HCT116 (cell line): ENCODE results near the gene UCHL5. TPM values are rescaled to one million over a fixed set of nuclear protein-coding genes. Genes with fewer than 3 reads are reported as not detected.

Experiments
- ATAC-seq: fragments of 200-7000 bp; cut with Tn5 transposase; 2 replicates; pipeline ENCODE4 v1.9.1; 2020; ENCODE audit warnings: mild to moderate bottlenecking, moderate library complexity
- BruUV-seq: library from RNA; stranded (reverse); fragments of 400-500 nt; replicated peaks from 2 replicates; lab custom pipeline; 2021; lab: Mats Ljungman, UMichigan
- CTCF ChIA-PET: fragments of 300-600 bp; sonication (Branson Sonifier 250); formaldehyde crosslinking; loops from one replicate; lab custom pipeline; 2021; ENCODE audit warnings: antibody characterized with exemption; lab: Charles Lee
- POLR2A ChIA-PET: fragments of 300-600, 350-600 bp; sonication (Branson Sonifier 250); formaldehyde crosslinking; loops from one replicate; lab custom pipeline; 2021; ENCODE audit warnings: antibody characterized with exemption; lab: Charles Lee
- RAD21 ChIA-PET, 2 experiments: fragments of 300-600 bp; sonication (Branson Sonifier 250); formaldehyde crosslinking; loops; one replicate each; lab custom pipeline; 2023; ENCODE audit warnings: low total read pairs in 2 of 2; ENCODE audit not compliant: uncharacterized antibody in 2 of 2, unreplicated experiment in 2 of 2, low non-redundant PET in 1 of 2; lab: Charles Lee
- DNase-seq: peaks from one replicate; pipeline ENCODE4 v3.0.0-alpha.2; 2010; ENCODE audit warnings: low read depth, low spot score
- H2AFZ ChIP-seq: fragments of 200-600 bp; shearing (Covaris generic), sonication (generic); 2 replicates; pipeline ENCODE4 v1.6.1; 2017; ENCODE audit warnings: low read depth, mixed run types, mixed read lengths, antibody characterized with exemption, low read length; ENCODE audit not compliant: poor library complexity, severe bottlenecking
- H3K27ac ChIP-seq: 2 replicates; pipeline ENCODE4 v1.5.1; 2012; ENCODE audit warnings: low read depth, low read length
- H3K27me3 ChIP-seq: fragments of 200-600 bp; sonication (generic); 2 replicates; pipeline ENCODE4 v1.6.1; 2016; ENCODE audit warnings: mixed run types, low read length, mixed read lengths; ENCODE audit not compliant: insufficient read depth
- H3K36me3 ChIP-seq, 2 experiments: fragments of 200-500 bp in 1 of 2; fragments of 200-600 bp in 1 of 2; sonication (Bioruptor generic) in 1 of 2; sonication (generic) in 1 of 2; 2 replicates each; pipeline versions ENCODE4 v1.5.1 to v1.6.1; 2014 to 2016; ENCODE audit warnings: low read length in 2 of 2, inconsistent platforms in 1 of 2, mixed read lengths in 1 of 2, mixed run types in 1 of 2; ENCODE audit not compliant: insufficient read depth in 2 of 2, control insufficient read depth in 1 of 2
- H3K4me1 ChIP-seq, 2 experiments: fragments of 200-600 bp in 1 of 2; sonication (generic) in 1 of 2; 2 replicates each; pipeline versions ENCODE4 v1.5.1 to v1.6.1; 2012 to 2017; ENCODE audit warnings: low read length in 2 of 2, inconsistent platforms in 1 of 2, mild to moderate bottlenecking in 1 of 2, mixed read lengths in 1 of 2, mixed run types in 1 of 2, moderate library complexity in 1 of 2; ENCODE audit not compliant: insufficient read depth in 2 of 2, control insufficient read depth in 1 of 2
- H3K4me2 ChIP-seq: fragments of 200-600 bp; sonication (generic); 2 replicates; pipeline ENCODE4 v1.6.1; 2017; ENCODE audit warnings: mixed run types, low read length, mixed read lengths
- H3K4me3 ChIP-seq, 2 experiments: fragments of 200-600 bp in 1 of 2; sonication (generic) in 1 of 2; replicated peaks in 1 of 2; 2 replicates each; pipeline ENCODE4 v1.5.1; 2011 to 2016; ENCODE audit warnings: low read length in 2 of 2, control low read depth in 1 of 2, low read depth in 1 of 2, mild to moderate bottlenecking in 1 of 2, mixed read lengths in 1 of 2, mixed run types in 1 of 2
- H3K79me2 ChIP-seq: fragments of 200-600 bp; sonication (generic); 2 replicates; pipeline ENCODE4 v1.6.1; 2017; ENCODE audit warnings: mild to moderate bottlenecking, mixed run types, low read length, moderate library complexity, mixed read lengths; ENCODE audit not compliant: insufficient read depth
- H3K9ac ChIP-seq: fragments of 200-600 bp; sonication (generic); 2 replicates; pipeline ENCODE4 v1.6.1; 2016; ENCODE audit warnings: low read length, mixed read lengths
- H3K9me2 ChIP-seq: fragments of 200-600 bp; sonication (generic), shearing (Covaris generic); 2 replicates; pipeline ENCODE4 v1.6.1; 2017; ENCODE audit warnings: mixed run types, mild to moderate bottlenecking, moderate library complexity; ENCODE audit not compliant: insufficient read depth
- H3K9me3 ChIP-seq, 2 experiments: fragments of 200-500 bp in 1 of 2; fragments of 200-600 bp in 1 of 2; sonication (Bioruptor generic) in 1 of 2; sonication (generic) in 1 of 2; 2 replicates each; pipeline ENCODE4 v1.6.1; 2014 to 2017; ENCODE audit warnings: low read length in 2 of 2, mixed read lengths in 2 of 2, inconsistent platforms in 1 of 2, low read depth in 1 of 2, mild to moderate bottlenecking in 1 of 2, mixed run types in 1 of 2, moderate library complexity in 1 of 2; ENCODE audit not compliant: control insufficient read depth in 1 of 2, insufficient read depth in 1 of 2
- H4K20me1 ChIP-seq: fragments of 200-600 bp; sonication (generic), shearing (Covaris generic); 2 replicates; pipeline ENCODE4 v1.6.1; 2017; ENCODE audit warnings: mixed run types, mild to moderate bottlenecking, moderate library complexity; ENCODE audit not compliant: insufficient read depth
- CBX3 ChIP-seq: IDR thresholded peaks from 2 replicates; pipeline ENCODE4 v1.6.1; 2012; ENCODE audit warnings: low read depth
- CEBPB ChIP-seq: IDR thresholded peaks from 2 replicates; pipeline ENCODE4 v1.6.1; 2012; ENCODE audit warnings: low read depth
- EGR1 ChIP-seq: IDR thresholded peaks from 2 replicates; pipeline ENCODE4 v1.6.1; 2012; ENCODE audit warnings: low read depth
- ELF1 ChIP-seq: IDR thresholded peaks from 2 replicates; pipeline ENCODE4 v1.6.1; 2012; ENCODE audit warnings: low read depth, borderline replicate concordance
- EZH2 ChIP-seq: fragments of 200-600 bp; sonication (generic); IDR thresholded peaks from 2 replicates; pipeline ENCODE4 v1.6.1; 2017; ENCODE audit warnings: antibody characterized with exemption, mixed run types
- FOSL1 ChIP-seq: IDR thresholded peaks from 2 replicates; pipeline ENCODE4 v1.6.1; 2012; ENCODE audit warnings: low read depth
- JUND ChIP-seq: IDR thresholded peaks from 2 replicates; pipeline ENCODE4 v1.6.1; 2012
- POLR2AphosphoS5 ChIP-seq: IDR thresholded peaks from 2 replicates; pipeline ENCODE4 v1.6.1; 2011; ENCODE audit warnings: mild to moderate bottlenecking, low read depth, low read length, moderate library complexity
- RAD21 ChIP-seq: IDR thresholded peaks from 2 replicates; pipeline ENCODE4 v1.6.1; 2012; ENCODE audit warnings: low read depth, mild to moderate bottlenecking
- REST ChIP-seq: IDR thresholded peaks from 2 replicates; pipeline ENCODE4 v1.6.1; 2012; ENCODE audit warnings: low read depth
- SRF ChIP-seq: IDR thresholded peaks from 2 replicates; pipeline ENCODE4 v1.6.1; 2012; ENCODE audit warnings: low read depth
- TCF7L2 ChIP-seq: IDR thresholded peaks from 2 replicates; pipeline ENCODE4 v1.7.0; 2011; ENCODE audit warnings: borderline replicate concordance, inconsistent platforms; ENCODE audit not compliant: insufficient read depth, insufficient read length; ENCODE audit errors: extremely low read depth
- YY1 ChIP-seq: IDR thresholded peaks from 2 replicates; pipeline ENCODE4 v1.6.1; 2011; ENCODE audit warnings: low read length, low read depth, moderate library complexity, mild to moderate bottlenecking; ENCODE audit not compliant: insufficient replicate concordance; ENCODE audit errors: extremely low read depth
- ZBTB33 ChIP-seq: IDR thresholded peaks from 2 replicates; pipeline ENCODE4 v1.6.1; 2011; ENCODE audit warnings: mild to moderate bottlenecking, low read length, moderate library complexity; ENCODE audit not compliant: insufficient replicate concordance; ENCODE audit errors: extremely low read depth
- ZFX ChIP-seq: fragments of 450-650 bp; IDR thresholded peaks from 2 replicates; pipeline ENCODE4 v1.6.1; 2017
- ZNF274 ChIP-seq: fragments of 200-500 bp; sonication (Bioruptor generic); IDR thresholded peaks from 2 replicates; pipeline ENCODE4 v1.6.1; 2014; ENCODE audit warnings: mild to moderate bottlenecking, low read depth, low read length, inconsistent platforms
- intact Hi-C: fragments of 100-400 bp; cut with micrococcal nuclease; formaldehyde crosslinking; loops from 2 replicates; pipeline ENCODE4 v1.10.0; 2022
- total RNA-seq: library from RNA; stranded (reverse); gene quantifications from one replicate; pipeline ENCODE4 v1.2.1, GENCODE V29; 2021; ENCODE audit not compliant: unreplicated experiment

Gene UCHL5
- total RNA-seq, 1 experiment from 2014 or later, result 75.8 TPM

GRCh38 chr1:193013707-193014106 is 45.5 kb downstream of the UCHL5 start:
- no peak overlapping the region for H3K4me3 ChIP-seq
- no peak overlapping the region for H3K9ac ChIP-seq
- H3K4me1 ChIP-seq, result no peaks in the 10 kb centered on the region; a peak in 1 of 4 replicates
- intact Hi-C loops, result no loop called here
- BruUV-seq, result no TSS peak
- H3K9me3 ChIP-seq, result no peaks in the 10 kb centered on the region
- CTCF ChIA-PET, result interaction anchor here (1.7 kb wide), 1 partner anchor 536 kb away, joined by 6 read pairs; no protein-coding TSS in a partner anchor
- RAD21 ChIA-PET, result no interaction called here
- H3K27ac ChIP-seq, result no peak overlapping the region
- ATAC-seq (no peak), DNase-seq (no peak)
- H3K9me2 ChIP-seq, result no peaks in the 10 kb centered on the region
- H2AFZ ChIP-seq, result no peak overlapping the region
- TF ChIP-seq EGR1 (no peak), ZBTB33 (no peak), TCF7L2 (no peak), YY1 (no peak), FOSL1 (no peak), REST (no peak), POLR2AphosphoS5 (no peak), ZFX (no peak), RAD21 (no peak), CEBPB (no peak), CBX3 (no peak), EZH2 (no peak), ZNF274 (no peak), SRF (no peak), JUND (no peak), ELF1 (no peak)
- H4K20me1 ChIP-seq, result no peaks in the 10 kb centered on the region; the same call in 1 of the 2 replicates
- H3K4me2 ChIP-seq, result no peak overlapping the region
- no peaks in the 10 kb centered on the region for H3K27me3 ChIP-seq
- H3K36me3 ChIP-seq, result peaks cover 0 to 2% of the 10 kb centered on the region in 2 experiments; a peak in 2 of 4 replicates
- POLR2A ChIA-PET, result interaction anchor here (0.7 kb wide), 1 partner anchor 206 kb away, joined by 3 read pairs; no protein-coding TSS in a partner anchor
- no peaks in the 10 kb centered on the region for H3K79me2 ChIP-seq
